A549 (cell line): Measurements from ENCODE around the gene LIPI. TPM values are rescaled to one million over a fixed set of nuclear protein-coding genes. Genes with fewer than 3 reads are reported as not detected.

Experiments used
- ATAC-seq, 2 experiments: fragments of 200-7000 bp in 1 of 2; fragments of >200 bp in 1 of 2; cut with Nextera tagmentation in 1 of 2; cut with Tn5 transposase in 1 of 2; 3 replicates each; pipeline versions ENCODE4 v1.8.0 to v1.9.1; 2018 to 2020; ENCODE audit warnings: mild to moderate bottlenecking in 1 of 2, moderate library complexity in 1 of 2
- CTCF ChIA-PET: fragments of 300-600 bp; sonication (Branson Sonifier 250); formaldehyde crosslinking; extraction: SDS; loops from one replicate; lab custom pipeline; 2021; ENCODE audit warnings: antibody characterized with exemption, inconsistent platforms; lab: Yijun Ruan, JAX
- POLR2A ChIA-PET: fragments of 350-600 bp; formaldehyde crosslinking; extraction: SDS; loops from one replicate; lab custom pipeline; 2021; ENCODE audit warnings: antibody characterized with exemption, inconsistent platforms; lab: Yijun Ruan, JAX
- DNase-seq, 2 experiments: peaks; one replicate each; pipeline versions ENCODE4 v3.0.0 to v3.0.0-alpha.2; 2011 to 2016; ENCODE audit warnings: low read depth in 1 of 2, low spot score in 1 of 2
- FAIRE-seq: peaks from 2 replicates; lab custom pipeline; 2011; peaks lifted over from hg19 to GRCh38; lab: Jason Lieb, UNC
- H3K27ac ChIP-seq, 2 experiments: fragments of >200 bp; sonication (Bioruptor Twin); formaldehyde crosslinking; 3 replicates each; pipeline ENCODE4 v1.5.1; 2016 to 2017
- H3K4me1 ChIP-seq: fragments of >200 bp; sonication (Bioruptor Twin); formaldehyde crosslinking; 3 replicates; pipeline ENCODE4 v1.6.1; 2016
- H3K4me2 ChIP-seq: fragments of >200 bp; sonication (Bioruptor Twin); formaldehyde crosslinking; 3 replicates; pipeline ENCODE4 v1.6.1; 2016
- H3K4me3 ChIP-seq: fragments of >200 bp; sonication (Bioruptor Twin); formaldehyde crosslinking; 3 replicates; pipeline ENCODE4 v1.5.1; 2016
- H3K9me3 ChIP-seq: fragments of >200 bp; sonication (Bioruptor Twin); formaldehyde crosslinking; 3 replicates; pipeline ENCODE4 v1.6.1; 2016
- ATOH8 ChIP-seq: fragments of 250-450 bp; sonication (Bioruptor Pico); IDR thresholded peaks from 2 replicates; pipeline ENCODE4 v1.5.0; 2020; ENCODE audit warnings: low read depth, mild to moderate bottlenecking, moderate library complexity
- CBX8 ChIP-seq: fragments of 200-600 bp; sonication (generic); IDR thresholded peaks from 2 replicates; pipeline ENCODE4 v1.6.1; 2016
- CEBPB ChIP-seq, 2 experiments: fragments of >200 bp in 1 of 2; sonication (Bioruptor Twin) in 1 of 2; formaldehyde crosslinking in 1 of 2; IDR thresholded peaks; 2 replicates each; pipeline ENCODE4 v1.6.1; 2012 to 2016
- CHD2 ChIP-seq: fragments of 150-350 bp; IDR thresholded peaks from 2 replicates; pipeline ENCODE4 v1.6.1; 2014; ENCODE audit warnings: low read length; ENCODE audit not compliant: partially characterized antibody
- E2F6 ChIP-seq: IDR thresholded peaks from 2 replicates; pipeline ENCODE4 v1.6.1; 2012; ENCODE audit warnings: low read depth, borderline replicate concordance
- ELK1 ChIP-seq: fragments of 150-350 bp; IDR thresholded peaks from 2 replicates; pipeline ENCODE4 v1.6.1; 2014; ENCODE audit warnings: low read depth, mild to moderate bottlenecking, low read length
- EP300 ChIP-seq, 2 experiments: fragments of >200 bp; sonication (Bioruptor Twin); formaldehyde crosslinking; IDR thresholded peaks; 2 replicates in 1 of 2; 3 replicates in 1 of 2; pipeline ENCODE4 v1.6.1; 2016 to 2017
- HES2 ChIP-seq: fragments of >200 bp; sonication (Bioruptor Twin); formaldehyde crosslinking; IDR thresholded peaks from 2 replicates; pipeline ENCODE4 v1.6.1; 2016
- HMGXB4 ChIP-seq: fragments of 250-450 bp; sonication (Bioruptor Pico); IDR thresholded peaks from 2 replicates; pipeline ENCODE4 v1.5.0; 2021; ENCODE audit warnings: mild to moderate bottlenecking, moderate library complexity, borderline replicate concordance
- HOXA7 ChIP-seq: fragments of 250-450 bp; sonication (Bioruptor Pico); IDR thresholded peaks from 2 replicates; pipeline ENCODE4 v1.5.0; 2020; ENCODE audit warnings: mild to moderate bottlenecking, moderate library complexity
- HOXB5 ChIP-seq: fragments of 250-450 bp; sonication (Bioruptor Pico); IDR thresholded peaks from 2 replicates; pipeline ENCODE4 v1.5.0; 2020; ENCODE audit warnings: mild to moderate bottlenecking, moderate library complexity
- KDM5A ChIP-seq: fragments of 200-600 bp; sonication (generic); IDR thresholded peaks from 2 replicates; pipeline ENCODE4 v1.6.1; 2016; ENCODE audit warnings: antibody characterized with exemption, mild to moderate bottlenecking
- REST ChIP-seq: fragments of 200-600 bp; sonication (generic); IDR thresholded peaks from 2 replicates; pipeline ENCODE4 v1.6.1; 2016; ENCODE audit warnings: antibody characterized with exemption, mild to moderate bottlenecking, moderate library complexity
- TP53 ChIP-seq: fragments of 250-450 bp; sonication (Bioruptor Pico); IDR thresholded peaks from 2 replicates; pipeline ENCODE4 v1.5.0; 2021; ENCODE audit warnings: mild to moderate bottlenecking, moderate library complexity
- USF2 ChIP-seq: fragments of 450-650 bp; IDR thresholded peaks from 2 replicates; pipeline ENCODE4 v1.6.1; 2014; ENCODE audit warnings: antibody characterized with exemption
- ZC3H11A ChIP-seq: fragments of 450-650 bp; IDR thresholded peaks from 2 replicates; pipeline ENCODE4 v1.6.1; 2014; ENCODE audit warnings: antibody characterized with exemption, mild to moderate bottlenecking
- WGBS: methylation state at CpG from one replicate; pipeline ENCODE4 v1.1.6; 2017; ENCODE audit errors: missing lambda C conversion rate; 5-methylcytosine and 5-hydroxymethylcytosine counted together
- polyA plus RNA-seq, 4 experiments: library from polyadenylated mRNA; depleted of rRNA in 3 of 4; stranded (reverse); fragments of >200 nt; fragmentation: RNase III in 1 of 4; extraction: RNeasy Plus Mini Kit Qiagen cat#74134 plus additional on column Dnase treatment in 1 of 4; gene quantifications; 2 replicates in 3 of 4; 3 replicates in 1 of 4; pipeline ENCODE4 v1.2.3, GENCODE V29; 2011 to 2017

LIPI gene
- polyA plus RNA-seq, 2 of the 4 experiments (the other 2 are of a cell fraction) = not detected

- Histone ChIP-seq H3K4me3 (no peak overlapping the region), H3K4me2 (no peak overlapping the region), H3K9me3 (no peaks in the 10 kb centered on the region), H3K27ac (no peak overlapping the region), H3K4me1 (no peaks in the 10 kb centered on the region)
- POLR2A ChIA-PET = no interaction called here
- CTCF ChIA-PET = no interaction called here
- DNase-seq (no peak), ATAC-seq (no peak), FAIRE-seq (no peak)
- WGBS = 69% methylated on average over 6 of the region's 6 CpGs
- TF ChIP-seq ATOH8 (CRISPR knock-in tag) (no peak), USF2 (no peak), KDM5A (no peak), ELK1 (no peak), HES2 (no peak), REST (no peak), HOXB5 (CRISPR knock-in tag) (no peak), E2F6 (no peak), CEBPB (IDR thresholded peaks at IDR 0.05) (no peak), TP53 (CRISPR knock-in tag) (no peak), HOXA7 (no peak), EP300 (IDR thresholded peaks at IDR 0.05) (no peak), CHD2 (no peak), ZC3H11A (no peak)
Measured at GRCh38 chr21:14116080-14116481, 94.7 kb downstream of the LIPI start.

GRCh38 chr21:14115646-14116045, 95.1 kb downstream of the LIPI start:
- no peak for DNase-seq
- Histone ChIP-seq H3K27ac (no peak overlapping the region), H3K4me1 (no peaks in the 10 kb centered on the region), H3K9me3 (no peaks in the 10 kb centered on the region), H3K4me3 (no peak overlapping the region), H3K4me2 (no peak overlapping the region)
- 72% methylated on average over 5 of the region's 7 CpGs for WGBS
- no peak for FAIRE-seq
- no peak for TF ChIP-seq CBX8
- no peak for TF ChIP-seq HMGXB4 (CRISPR knock-in tag)
- TF ChIP-seq CHD2 = no peak
- ChIA-PET POLR2A (no interaction called here), CTCF (no interaction called here)
- ATAC-seq = no peak
